ENCODE results near the gene SPTBN5.

Gene SPTBN5

DNA sequence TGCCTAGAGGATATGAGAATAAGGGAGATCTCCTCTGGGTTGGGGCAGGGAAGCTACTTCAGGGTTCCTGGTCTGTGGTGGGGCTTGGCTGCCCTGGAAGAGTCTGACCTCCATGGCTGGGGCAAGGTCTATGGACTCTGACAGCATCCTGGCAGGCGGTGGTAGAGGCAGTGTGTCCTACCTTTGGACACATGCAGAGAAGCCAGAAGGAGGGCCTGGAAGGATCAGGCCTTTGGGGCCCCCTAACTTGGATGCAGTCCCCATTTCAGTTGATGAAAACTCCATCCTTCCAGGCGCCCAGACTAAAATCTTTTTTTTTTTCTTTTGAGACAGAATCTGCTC is 10.4 kb downstream of the SPTBN5 start:
- TF ChIP-seq, protein P1, sequence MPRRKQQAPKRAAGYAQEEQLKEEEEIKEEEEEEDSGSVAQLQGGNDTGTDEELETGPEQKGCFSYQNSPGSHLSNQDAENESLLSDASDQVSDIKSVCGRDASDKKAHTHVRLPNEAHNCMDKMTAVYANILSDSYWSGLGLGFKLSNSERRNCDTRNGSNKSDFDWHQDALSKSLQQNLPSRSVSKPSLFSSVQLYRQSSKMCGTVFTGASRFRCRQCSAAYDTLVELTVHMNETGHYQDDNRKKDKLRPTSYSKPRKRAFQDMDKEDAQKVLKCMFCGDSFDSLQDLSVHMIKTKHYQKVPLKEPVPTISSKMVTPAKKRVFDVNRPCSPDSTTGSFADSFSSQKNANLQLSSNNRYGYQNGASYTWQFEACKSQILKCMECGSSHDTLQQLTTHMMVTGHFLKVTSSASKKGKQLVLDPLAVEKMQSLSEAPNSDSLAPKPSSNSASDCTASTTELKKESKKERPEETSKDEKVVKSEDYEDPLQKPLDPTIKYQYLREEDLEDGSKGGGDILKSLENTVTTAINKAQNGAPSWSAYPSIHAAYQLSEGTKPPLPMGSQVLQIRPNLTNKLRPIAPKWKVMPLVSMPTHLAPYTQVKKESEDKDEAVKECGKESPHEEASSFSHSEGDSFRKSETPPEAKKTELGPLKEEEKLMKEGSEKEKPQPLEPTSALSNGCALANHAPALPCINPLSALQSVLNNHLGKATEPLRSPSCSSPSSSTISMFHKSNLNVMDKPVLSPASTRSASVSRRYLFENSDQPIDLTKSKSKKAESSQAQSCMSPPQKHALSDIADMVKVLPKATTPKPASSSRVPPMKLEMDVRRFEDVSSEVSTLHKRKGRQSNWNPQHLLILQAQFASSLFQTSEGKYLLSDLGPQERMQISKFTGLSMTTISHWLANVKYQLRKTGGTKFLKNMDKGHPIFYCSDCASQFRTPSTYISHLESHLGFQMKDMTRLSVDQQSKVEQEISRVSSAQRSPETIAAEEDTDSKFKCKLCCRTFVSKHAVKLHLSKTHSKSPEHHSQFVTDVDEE (CRISPR knock-in tag; IDR thresholded peaks at IDR 0.05), result no peak
- no peak for TF ChIP-seq PPARA (CRISPR knock-in tag; IDR thresholded peaks at IDR 0.05; ENCODE audit: borderline replicate concordance)
- no peak for TF ChIP-seq GLIS3 (CRISPR knock-in tag; IDR thresholded peaks at IDR 0.05)
- TF ChIP-seq, protein P2, sequence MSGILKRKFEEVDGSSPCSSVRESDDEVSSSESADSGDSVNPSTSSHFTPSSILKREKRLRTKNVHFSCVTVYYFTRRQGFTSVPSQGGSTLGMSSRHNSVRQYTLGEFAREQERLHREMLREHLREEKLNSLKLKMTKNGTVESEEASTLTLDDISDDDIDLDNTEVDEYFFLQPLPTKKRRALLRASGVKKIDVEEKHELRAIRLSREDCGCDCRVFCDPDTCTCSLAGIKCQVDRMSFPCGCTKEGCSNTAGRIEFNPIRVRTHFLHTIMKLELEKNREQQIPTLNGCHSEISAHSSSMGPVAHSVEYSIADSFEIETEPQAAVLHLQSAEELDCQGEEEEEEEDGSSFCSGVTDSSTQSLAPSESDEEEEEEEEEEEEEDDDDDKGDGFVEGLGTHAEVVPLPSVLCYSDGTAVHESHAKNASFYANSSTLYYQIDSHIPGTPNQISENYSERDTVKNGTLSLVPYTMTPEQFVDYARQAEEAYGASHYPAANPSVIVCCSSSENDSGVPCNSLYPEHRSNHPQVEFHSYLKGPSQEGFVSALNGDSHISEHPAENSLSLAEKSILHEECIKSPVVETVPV (CRISPR knock-in tag; IDR thresholded peaks at IDR 0.05), result no peak
- TF ChIP-seq ESRRG (CRISPR knock-in tag; IDR thresholded peaks at IDR 0.05), result no peak
- no peak for TF ChIP-seq ISL1 (CRISPR knock-in tag; IDR thresholded peaks at IDR 0.05)
- TF ChIP-seq TCF4 (CRISPR knock-in tag; IDR thresholded peaks at IDR 0.05; ENCODE audit: borderline replicate concordance), result no peak
- TF ChIP-seq RARB (CRISPR knock-in tag; IDR thresholded peaks at IDR 0.05), result no peak
- TF ChIP-seq, protein P3, sequence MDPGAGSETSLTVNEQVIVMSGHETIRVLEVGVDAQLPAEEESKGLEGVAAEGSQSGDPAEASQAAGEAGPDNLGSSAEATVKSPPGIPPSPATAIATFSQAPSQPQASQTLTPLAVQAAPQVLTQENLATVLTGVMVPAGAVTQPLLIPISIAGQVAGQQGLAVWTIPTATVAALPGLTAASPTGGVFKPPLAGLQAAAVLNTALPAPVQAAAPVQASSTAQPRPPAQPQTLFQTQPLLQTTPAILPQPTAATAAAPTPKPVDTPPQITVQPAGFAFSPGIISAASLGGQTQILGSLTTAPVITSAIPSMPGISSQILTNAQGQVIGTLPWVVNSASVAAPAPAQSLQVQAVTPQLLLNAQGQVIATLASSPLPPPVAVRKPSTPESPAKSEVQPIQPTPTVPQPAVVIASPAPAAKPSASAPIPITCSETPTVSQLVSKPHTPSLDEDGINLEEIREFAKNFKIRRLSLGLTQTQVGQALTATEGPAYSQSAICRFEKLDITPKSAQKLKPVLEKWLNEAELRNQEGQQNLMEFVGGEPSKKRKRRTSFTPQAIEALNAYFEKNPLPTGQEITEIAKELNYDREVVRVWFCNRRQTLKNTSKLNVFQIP (CRISPR knock-in tag; IDR thresholded peaks at IDR 0.05; ENCODE audit: borderline replicate concordance, low read depth), result no peak
- TF ChIP-seq BACH2 (CRISPR knock-in tag; IDR thresholded peaks at IDR 0.05; ENCODE audit: borderline replicate concordance), result no peak
- no peak for TF ChIP-seq OSR1 (CRISPR knock-in tag; IDR thresholded peaks at IDR 0.05)
- no peak for TF ChIP-seq ZNF70 (CRISPR knock-in tag; IDR thresholded peaks at IDR 0.05)
- TF ChIP-seq ZNF565 (CRISPR knock-in tag; conservative IDR thresholded peaks at IDR 0.05; ENCODE audit: low read depth), result no peak
- ATAC-seq, result no peak

DNA sequence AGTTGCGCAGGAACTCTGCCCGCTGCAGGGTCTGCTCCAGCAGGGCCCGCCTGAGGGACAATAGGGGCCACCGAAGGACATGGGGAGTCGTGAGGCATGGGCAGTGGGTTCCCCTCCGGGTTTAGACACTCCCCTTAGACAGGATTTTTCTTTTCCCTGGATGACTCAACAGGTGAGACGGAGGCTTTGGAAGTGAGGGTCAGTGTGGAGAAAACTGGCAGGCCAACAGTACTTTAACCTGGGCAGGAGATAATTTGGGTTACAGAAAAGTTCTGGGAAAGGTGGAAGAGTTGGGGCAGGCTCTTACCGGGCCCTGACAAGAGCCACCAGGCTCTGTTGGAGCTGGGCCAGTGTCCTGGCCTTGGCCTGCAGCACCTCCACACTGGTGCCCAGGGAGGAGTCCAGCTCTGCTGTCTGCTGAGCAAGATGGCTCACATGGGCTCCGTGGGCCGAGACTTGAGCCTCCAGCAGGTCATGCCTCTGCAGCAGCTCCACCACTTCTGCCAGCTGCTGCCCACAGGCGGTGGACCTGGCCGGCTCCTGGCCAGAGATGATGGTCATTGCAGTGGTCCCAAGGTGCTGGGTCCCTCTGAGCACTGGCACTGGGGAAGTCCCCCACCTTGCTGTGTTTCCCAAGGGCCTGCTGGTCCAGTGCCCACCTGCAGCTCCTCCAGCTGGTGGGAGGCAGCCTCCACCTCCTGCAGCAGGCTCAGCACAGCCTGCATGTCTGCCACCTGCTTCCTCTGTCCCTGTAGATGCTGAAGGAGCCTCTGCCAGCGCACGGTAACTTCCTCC is 11.0 kb downstream of the SPTBN5 start:
- TF ChIP-seq ZFP3 (CRISPR knock-in tag; IDR thresholded peaks at IDR 0.05) (no peak), ARNTL (CRISPR knock-in tag; IDR thresholded peaks at IDR 0.05; ENCODE audit: borderline replicate concordance, low read depth) (no peak), TOX (CRISPR knock-in tag; IDR thresholded peaks at IDR 0.05; ENCODE audit: borderline replicate concordance) (no peak), TCF4 (CRISPR knock-in tag; IDR thresholded peaks at IDR 0.05; ENCODE audit: borderline replicate concordance) (no peak), BACH2 (CRISPR knock-in tag; IDR thresholded peaks at IDR 0.05; ENCODE audit: borderline replicate concordance) (no peak), ZFP30 (CRISPR knock-in tag; IDR thresholded peaks at IDR 0.05) (no peak), PPARA (CRISPR knock-in tag; IDR thresholded peaks at IDR 0.05; ENCODE audit: borderline replicate concordance) (no peak), CSDC2 (CRISPR knock-in tag; IDR thresholded peaks at IDR 0.05) (no peak), RARB (CRISPR knock-in tag; IDR thresholded peaks at IDR 0.05) (no peak), OSR1 (CRISPR knock-in tag; IDR thresholded peaks at IDR 0.05) (no peak), ISL1 (CRISPR knock-in tag; IDR thresholded peaks at IDR 0.05) (no peak), ESRRG (CRISPR knock-in tag; IDR thresholded peaks at IDR 0.05) (no peak), ZNF565 (CRISPR knock-in tag; conservative IDR thresholded peaks at IDR 0.05; ENCODE audit: low read depth) (no peak), GLIS3 (CRISPR knock-in tag; IDR thresholded peaks at IDR 0.05) (no peak)
- TF ChIP-seq, protein P1 (CRISPR knock-in tag; IDR thresholded peaks at IDR 0.05), result no peak
- TF ChIP-seq, protein P4, sequence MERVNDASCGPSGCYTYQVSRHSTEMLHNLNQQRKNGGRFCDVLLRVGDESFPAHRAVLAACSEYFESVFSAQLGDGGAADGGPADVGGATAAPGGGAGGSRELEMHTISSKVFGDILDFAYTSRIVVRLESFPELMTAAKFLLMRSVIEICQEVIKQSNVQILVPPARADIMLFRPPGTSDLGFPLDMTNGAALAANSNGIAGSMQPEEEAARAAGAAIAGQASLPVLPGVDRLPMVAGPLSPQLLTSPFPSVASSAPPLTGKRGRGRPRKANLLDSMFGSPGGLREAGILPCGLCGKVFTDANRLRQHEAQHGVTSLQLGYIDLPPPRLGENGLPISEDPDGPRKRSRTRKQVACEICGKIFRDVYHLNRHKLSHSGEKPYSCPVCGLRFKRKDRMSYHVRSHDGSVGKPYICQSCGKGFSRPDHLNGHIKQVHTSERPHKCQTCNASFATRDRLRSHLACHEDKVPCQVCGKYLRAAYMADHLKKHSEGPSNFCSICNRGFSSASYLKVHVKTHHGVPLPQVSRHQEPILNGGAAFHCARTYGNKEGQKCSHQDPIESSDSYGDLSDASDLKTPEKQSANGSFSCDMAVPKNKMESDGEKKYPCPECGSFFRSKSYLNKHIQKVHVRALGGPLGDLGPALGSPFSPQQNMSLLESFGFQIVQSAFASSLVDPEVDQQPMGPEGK (CRISPR knock-in tag; IDR thresholded peaks at IDR 0.05; ENCODE audit: borderline replicate concordance), result no peak
- TF ChIP-seq, protein P3 (CRISPR knock-in tag; IDR thresholded peaks at IDR 0.05; ENCODE audit: borderline replicate concordance, low read depth), result no peak
- TF ChIP-seq, protein P5, sequence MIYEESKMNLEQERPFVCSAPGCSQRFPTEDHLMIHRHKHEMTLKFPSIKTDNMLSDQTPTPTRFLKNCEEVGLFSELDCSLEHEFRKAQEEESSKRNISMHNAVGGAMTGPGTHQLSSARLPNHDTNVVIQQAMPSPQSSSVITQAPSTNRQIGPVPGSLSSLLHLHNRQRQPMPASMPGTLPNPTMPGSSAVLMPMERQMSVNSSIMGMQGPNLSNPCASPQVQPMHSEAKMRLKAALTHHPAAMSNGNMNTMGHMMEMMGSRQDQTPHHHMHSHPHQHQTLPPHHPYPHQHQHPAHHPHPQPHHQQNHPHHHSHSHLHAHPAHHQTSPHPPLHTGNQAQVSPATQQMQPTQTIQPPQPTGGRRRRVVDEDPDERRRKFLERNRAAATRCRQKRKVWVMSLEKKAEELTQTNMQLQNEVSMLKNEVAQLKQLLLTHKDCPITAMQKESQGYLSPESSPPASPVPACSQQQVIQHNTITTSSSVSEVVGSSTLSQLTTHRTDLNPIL (CRISPR knock-in tag; IDR thresholded peaks at IDR 0.05; ENCODE audit: low read depth), result no peak
- ATAC-seq, result no peak; the same call in 2 of the 3 replicates
